Upper lobe of left lung (tissue), 6 donors: ENCODE results near the gene PYGO2. TPM values are rescaled to one million over a fixed set of nuclear protein-coding genes. Genes with fewer than 3 reads are reported as not detected.
A peak's percentile ranks its signal among the peaks of the same experiment; 100 is the strongest.

ENCODE experiments used
- ATAC-seq, 2 donors: fragments of 200-7000 bp; cut with Tn5 transposase; one replicate each; pipeline ENCODE4 v1.9.1; 2022; ENCODE audit warnings: mild to moderate bottlenecking in 2 of 2, moderate library complexity in 2 of 2; ENCODE audit not compliant: low FRiP score in 2 of 2
- DNase-seq, 2 donors: peaks; one replicate each; pipeline ENCODE4 v3.0.0-alpha.2; 2019 to 2020
- H3K27ac ChIP-seq, 4 donors: fragments of 200-600 bp; sonication (generic); one replicate each; pipeline ENCODE4 v1.5.1; 2016 to 2019
- H3K27me3 ChIP-seq, 4 donors: fragments of 200-600 bp; sonication (generic); one replicate each; pipeline ENCODE4 v1.5.1; 2017 to 2019
- H3K36me3 ChIP-seq, 4 donors: fragments of 200-600 bp; sonication (generic); one replicate each; pipeline ENCODE4 v1.5.1; 2016 to 2019
- H3K4me1 ChIP-seq, 4 donors: fragments of 200-600 bp; sonication (generic); one replicate each; pipeline ENCODE4 v1.5.1; 2018 to 2019
- H3K4me3 ChIP-seq, 4 donors: fragments of 200-600 bp; sonication (generic); one replicate each; pipeline ENCODE4 v1.5.1; 2017 to 2019; ENCODE audit warnings: mild to moderate bottlenecking in 2 of 4, moderate library complexity in 1 of 4
- H3K9me3 ChIP-seq, 4 donors: fragments of 200-600 bp; sonication (generic); one replicate each; pipeline ENCODE4 v1.5.1; 2018 to 2019
- CTCF ChIP-seq, 6 experiments: fragments of 450-650 bp in 4 of 6; fragments of 200-600 bp in 2 of 6; sonication (generic) in 2 of 6; IDR thresholded peaks; one replicate each; pipeline ENCODE4 v1.5.1; 2016 to 2019; ENCODE audit warnings: antibody characterized with exemption in 6 of 6
- EP300 ChIP-seq, 4 donors: sonication (generic); formaldehyde crosslinking; IDR thresholded peaks; one replicate each; pipeline ENCODE4 v1.5.1; 2017; ENCODE audit warnings: antibody characterized with exemption in 4 of 4, control low read depth in 2 of 4
- POLR2A ChIP-seq, 4 donors: fragments of 450-650 bp; IDR thresholded peaks; one replicate each; pipeline ENCODE4 v1.5.1; 2016 to 2017; ENCODE audit warnings: antibody characterized with exemption in 4 of 4, mild to moderate bottlenecking in 2 of 4
- POLR2AphosphoS5 ChIP-seq, 2 donors: sonication (generic); formaldehyde crosslinking; IDR thresholded peaks; one replicate each; pipeline ENCODE4 v1.5.1; 2017; ENCODE audit warnings: antibody characterized with exemption in 2 of 2
- WGBS, 2 donors: methylation state at CpG; one replicate each; pipeline ENCODE4 v1.1.5; 2017 to 2018; 5-methylcytosine and 5-hydroxymethylcytosine counted together
- total RNA-seq, 6 donors: library from RNA; depleted of rRNA in 4 of 6; stranded (reverse); fragments of >200 nt in 4 of 6; gene quantifications; one replicate each; pipeline versions ENCODE4 v1.1.0 to v1.2.1, GENCODE V29; 2016 to 2021
- donor health status: DM: no; HTN: no; CAD: no; lungs with moderate emphysema.
- donor health status: DM: no; HTN: yes; CAD: no; lungs with severe emphysema.

The PYGO2 gene
- total RNA-seq, 6 donors from 2014 or later: 20.1 to 41.9 (median 27.5) TPM

- peak in 1 of 2 donors; percentile 63 for DNase-seq
- Histone ChIP-seq H3K4me3 (peak overlapping the region in 1 of 4 donors; percentile 5), H3K27me3 (no peaks in the 10 kb centered on the region), H3K36me3 (peaks cover 8 to 27% (median 21%) of the 10 kb centered on the region in 4 donors), H3K9me3 (no peaks in the 10 kb centered on the region), H3K27ac (peak overlapping the region in 1 of 4 donors; percentile 11), H3K4me1 (peaks cover 32 to 51% (median 37%) of the 10 kb centered on the region in 4 donors)
- ATAC-seq: no peak
- WGBS, 2 donors: 70 to 75% methylated on average over 14 to 15 of the region's 15 CpGs
- no peak for TF ChIP-seq POLR2AphosphoS5 (IDR thresholded peaks at IDR 0.05)
- no peak for TF ChIP-seq EP300 (IDR thresholded peaks at IDR 0.05)
- TF ChIP-seq CTCF (IDR thresholded peaks at IDR 0.05): no peak
- no peak for TF ChIP-seq POLR2A (IDR thresholded peaks at IDR 0.05)
Measured at GRCh38 chr1:154951901-154952657, 9.5 kb downstream of the PYGO2 start.

GRCh38 chr1:154948079-154948478 lies 13.5 kb downstream of the PYGO2 start:
- ATAC-seq: no peak
- TF ChIP-seq EP300 (IDR thresholded peaks at IDR 0.05): no peak
- TF ChIP-seq POLR2AphosphoS5 (IDR thresholded peaks at IDR 0.05): no peak
- TF ChIP-seq POLR2A (IDR thresholded peaks at IDR 0.05): no peak
- TF ChIP-seq CTCF (IDR thresholded peaks at IDR 0.05): no peak
- peaks cover 10 to 26% (median 14%) of the 10 kb centered on the region in 4 donors for H3K4me1 ChIP-seq
- H3K27me3 ChIP-seq: no peaks in the 10 kb centered on the region
- no peak overlapping the region for H3K27ac ChIP-seq
- DNase-seq: peak in 1 of 2 donors; percentile 74
- peaks cover 8 to 48% (median 30%) of the 10 kb centered on the region in 4 donors for H3K36me3 ChIP-seq
- no peaks in the 10 kb centered on the region for H3K9me3 ChIP-seq
- no peak overlapping the region for H3K4me3 ChIP-seq
- 93 to 95% methylated on average over 10 to 11 of the region's 11 CpGs for WGBS, 2 donors

- Histone ChIP-seq H3K4me1 (peaks cover 22 to 28% (median 25%) of the 10 kb centered on the region in 4 donors), H3K27me3 (no peaks in the 10 kb centered on the region), H3K27ac (no peak overlapping the region), H3K4me3 (no peak overlapping the region), H3K9me3 (no peaks in the 10 kb centered on the region), H3K36me3 (peaks cover 2 to 48% (median 28%) of the 10 kb centered on the region in 4 donors)
- ATAC-seq: no peak
- TF ChIP-seq CTCF (IDR thresholded peaks at IDR 0.05): no peak
- TF ChIP-seq EP300 (IDR thresholded peaks at IDR 0.05): no peak
- TF ChIP-seq POLR2A (IDR thresholded peaks at IDR 0.05): no peak
- DNase-seq: peak in 1 of 2 donors; percentile 54
- 82 to 87% methylated on average over 10 to 16 of the region's 17 CpGs for WGBS, 2 donors
Measured at GRCh38 chr1:154945962-154946850, 15.4 kb downstream of the PYGO2 start.

DNA sequence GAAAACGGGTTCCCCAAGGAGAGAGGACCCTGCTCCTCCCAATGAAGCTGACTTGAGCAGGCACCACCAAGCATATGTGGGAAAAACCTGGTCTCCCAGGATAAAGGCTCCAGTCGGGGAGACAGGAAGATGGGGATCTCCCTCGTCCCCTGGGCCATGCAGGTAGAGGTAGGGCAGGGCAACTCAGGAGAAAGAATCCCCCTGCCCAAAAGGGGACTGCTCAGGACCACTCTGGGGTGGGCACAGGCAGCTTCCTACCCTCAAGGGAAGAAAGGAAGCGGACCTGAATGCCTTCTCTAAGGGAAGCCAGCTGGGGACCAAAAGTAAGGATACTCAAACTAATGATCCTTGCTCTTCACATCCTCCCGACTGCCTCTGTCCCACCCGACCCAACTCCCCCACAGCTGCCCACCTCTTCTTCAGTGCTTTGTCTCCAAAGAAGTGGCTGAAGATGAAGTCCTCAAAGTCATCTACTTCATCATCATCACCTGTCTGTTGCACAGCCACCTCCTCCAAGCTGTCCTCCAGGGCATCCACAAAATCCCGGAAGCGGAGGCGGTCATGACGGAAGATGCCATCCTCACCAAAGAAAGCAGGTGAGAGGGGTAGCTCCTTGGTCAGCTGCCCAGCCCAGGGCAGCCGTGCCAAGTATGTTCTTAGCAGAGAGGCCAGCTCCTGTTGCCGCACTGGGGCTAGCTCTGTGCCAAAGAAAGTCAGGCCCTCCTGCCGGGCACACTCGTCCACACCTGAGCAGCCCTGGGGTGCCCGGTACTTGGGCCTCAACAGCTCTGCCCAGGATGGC lies 16.2 kb downstream of the PYGO2 start:
- no peaks in the 10 kb centered on the region for H3K27me3 ChIP-seq
- ATAC-seq: no peak
- H3K27ac ChIP-seq: no peak overlapping the region
- H3K4me1 ChIP-seq: peaks cover 22 to 28% (median 25%) of the 10 kb centered on the region in 4 donors
- H3K9me3 ChIP-seq: no peaks in the 10 kb centered on the region
- peak in 1 of 2 donors; percentile 29 for DNase-seq
- no peak for TF ChIP-seq CTCF (IDR thresholded peaks at IDR 0.05)
- TF ChIP-seq POLR2A (IDR thresholded peaks at IDR 0.05): no peak
- TF ChIP-seq POLR2AphosphoS5 (IDR thresholded peaks at IDR 0.05): no peak
- TF ChIP-seq EP300 (IDR thresholded peaks at IDR 0.05): no peak
- H3K36me3 ChIP-seq: peaks cover 2 to 40% (median 21%) of the 10 kb centered on the region in 4 donors
- no peak overlapping the region for H3K4me3 ChIP-seq
- 87 to 91% methylated on average over 7 to 15 of the region's 15 CpGs for whole genome bisulfite sequencing, 2 donors
